Measurements from ENCODE around the gene HRH4. TPM values are rescaled to one million over a fixed set of nuclear protein-coding genes. Genes with fewer than 3 reads are reported as not detected.

Gene HRH4
- total RNA-seq, 1 donor from 2014 or later, result 0.36 TPM

DNA sequence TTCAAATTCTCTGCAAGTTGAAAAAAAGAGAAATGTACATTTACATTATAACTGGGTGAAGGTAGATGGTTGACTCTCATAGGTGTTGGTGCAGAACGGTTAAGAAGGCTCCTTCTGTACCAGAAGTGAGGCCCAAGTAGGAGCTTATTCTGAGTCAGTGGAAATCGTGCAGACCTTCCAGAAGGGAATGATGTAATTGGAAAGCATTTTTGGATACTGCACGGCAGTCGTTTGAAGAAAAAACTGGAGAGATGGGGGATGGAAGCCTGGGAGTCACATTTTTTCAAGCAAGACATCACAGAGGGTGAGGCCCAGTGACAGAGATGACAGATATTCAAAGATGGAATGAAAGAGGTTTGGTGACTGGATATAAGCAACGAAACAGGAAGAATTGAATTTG lies 39.4 kb downstream of the HRH4 start:
- DNase-seq (ENCODE audit: low spot score) (no peak), ATAC-seq (no peak)
- intact Hi-C loops (cut with DNase I), result no loop called here

DNA sequence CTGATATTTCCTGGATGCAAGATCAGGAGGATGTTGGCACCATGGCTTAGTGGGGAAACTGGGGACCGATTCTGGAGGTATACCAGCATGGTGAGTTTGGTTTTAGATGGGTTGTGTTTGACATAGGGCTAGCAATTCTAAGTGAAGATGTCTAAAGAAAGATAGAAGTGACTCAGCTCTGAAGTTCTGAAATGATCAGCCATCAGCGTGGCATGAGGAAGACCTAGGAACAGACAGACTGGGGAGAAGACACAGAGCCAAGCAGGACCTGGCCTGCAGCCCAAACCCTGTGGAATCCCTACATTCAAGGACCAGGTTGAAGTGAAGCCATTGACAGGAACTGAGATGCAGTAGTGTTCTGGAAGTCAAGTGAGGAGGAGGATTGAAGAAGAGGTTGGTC lies 39.8 kb downstream of the HRH4 start:
- intact Hi-C loops (cut with DNase I), result no loop called here
- no peak for DNase-seq (ENCODE audit: low spot score)
- ATAC-seq, result no peak

DNA sequence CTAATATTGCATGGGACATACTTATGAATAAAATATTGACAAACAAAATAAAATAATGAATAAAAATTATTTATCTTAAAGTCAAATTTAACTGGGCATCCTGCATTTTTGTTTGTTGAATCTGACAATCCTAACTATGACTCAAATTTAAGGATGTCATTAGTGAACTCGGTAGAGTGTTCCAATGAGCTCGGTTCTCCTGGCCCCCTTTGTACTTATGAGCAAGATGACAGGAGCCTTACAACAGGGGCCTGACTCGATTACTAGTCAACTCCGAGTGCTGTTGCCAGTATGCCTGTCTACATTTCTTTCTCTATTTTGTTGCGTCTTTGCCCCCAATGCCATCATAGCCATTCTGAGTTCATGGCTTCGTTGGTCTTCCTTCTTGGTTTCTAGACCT lies 40.3 kb downstream of the HRH4 start:
- ATAC-seq (no peak), DNase-seq (ENCODE audit: low spot score) (no peak)
- intact Hi-C loops (cut with DNase I), result no loop called here

DNA sequence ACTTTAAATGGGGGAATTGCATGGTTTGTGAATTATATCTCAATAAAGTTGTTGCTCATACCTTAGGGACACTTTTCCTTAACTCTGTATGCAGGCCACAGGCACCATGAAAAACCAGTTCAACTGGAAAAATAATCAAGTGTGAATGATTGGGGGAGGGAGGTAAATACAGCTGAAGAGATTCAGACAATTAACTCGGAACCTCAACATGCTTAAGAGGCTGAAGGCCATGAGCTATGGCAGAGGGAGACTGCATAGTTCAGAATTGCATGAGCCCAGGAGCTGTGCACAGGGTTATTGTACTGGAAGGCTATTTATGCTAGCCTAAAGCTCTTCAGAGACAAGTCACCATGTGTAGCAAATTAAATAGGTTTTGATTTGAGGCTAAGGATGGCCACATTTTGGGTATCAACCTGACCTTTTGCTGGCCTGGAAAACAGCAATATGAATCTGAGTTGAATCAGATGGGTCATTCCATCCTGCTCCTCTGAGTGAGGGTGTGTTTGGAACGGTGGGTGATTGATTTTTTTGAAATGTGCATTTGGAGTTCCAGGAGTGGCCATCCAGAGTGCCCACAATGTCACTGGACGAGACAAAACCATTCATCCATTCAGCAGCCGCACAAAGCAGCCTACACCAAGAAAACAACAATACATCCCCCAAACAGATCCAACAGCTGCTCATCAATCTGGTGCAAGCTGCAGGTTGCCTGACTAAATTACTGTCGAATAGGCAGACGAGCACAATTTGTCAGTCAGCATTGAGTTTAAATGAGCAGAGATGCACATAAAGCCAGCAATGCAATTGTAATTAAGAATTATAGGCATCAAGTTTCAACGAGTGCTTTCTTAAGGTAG lies 42.5 kb downstream of the HRH4 start:
- ATAC-seq, result no peak
- intact Hi-C loops (cut with DNase I), result no loop called here

DNA sequence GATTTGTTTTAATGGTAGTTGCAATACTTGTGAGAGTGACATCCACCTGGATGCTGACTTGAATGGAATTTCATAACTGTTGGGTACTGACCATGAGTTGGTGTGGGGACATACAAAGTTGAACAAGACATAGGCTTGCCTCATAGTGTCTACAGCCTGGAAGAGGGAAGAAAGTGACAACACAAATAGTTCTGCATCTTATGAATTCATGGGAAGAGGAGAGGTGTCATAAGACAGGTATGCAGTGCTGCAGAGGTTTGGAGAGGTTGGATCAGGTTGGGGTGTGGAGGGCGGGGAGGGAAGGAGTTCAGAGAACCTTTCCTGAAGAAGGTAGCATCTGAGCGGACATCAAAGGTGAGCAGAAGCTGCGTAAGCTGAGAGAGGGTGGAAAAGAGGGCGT lies 44.0 kb downstream of the HRH4 start:
- ATAC-seq, result no peak
- intact Hi-C loops (cut with DNase I), result no loop called here
- no peak for DNase-seq (ENCODE audit: low spot score)

More for the DNA sequence above, 42.5 kb downstream of the HRH4 start:
- no peak for DNase-seq (ENCODE audit: low spot score)

DNA sequence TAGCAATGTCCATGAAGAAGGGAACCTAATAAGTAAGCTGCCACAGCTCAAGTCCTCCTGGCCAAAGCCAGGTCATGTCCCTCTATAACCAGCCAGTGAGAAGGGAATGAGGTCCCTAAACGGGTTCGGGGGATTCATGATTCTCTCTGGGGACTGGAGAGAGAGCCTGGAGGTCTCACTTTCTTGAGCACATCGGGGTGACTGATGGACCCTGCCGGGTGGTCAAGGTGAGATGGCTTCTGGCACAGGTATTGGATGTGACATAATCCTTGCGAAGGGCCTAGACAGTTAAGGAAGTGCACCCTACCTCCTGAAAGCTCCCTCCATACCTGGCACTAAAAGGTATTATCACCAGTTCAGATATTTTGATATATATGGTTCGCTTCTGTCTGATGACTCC lies 45.7 kb downstream of the HRH4 start:
- intact Hi-C loops (cut with DNase I), result no loop called here
- ATAC-seq (no peak), DNase-seq (ENCODE audit: low spot score) (no peak)

DNA sequence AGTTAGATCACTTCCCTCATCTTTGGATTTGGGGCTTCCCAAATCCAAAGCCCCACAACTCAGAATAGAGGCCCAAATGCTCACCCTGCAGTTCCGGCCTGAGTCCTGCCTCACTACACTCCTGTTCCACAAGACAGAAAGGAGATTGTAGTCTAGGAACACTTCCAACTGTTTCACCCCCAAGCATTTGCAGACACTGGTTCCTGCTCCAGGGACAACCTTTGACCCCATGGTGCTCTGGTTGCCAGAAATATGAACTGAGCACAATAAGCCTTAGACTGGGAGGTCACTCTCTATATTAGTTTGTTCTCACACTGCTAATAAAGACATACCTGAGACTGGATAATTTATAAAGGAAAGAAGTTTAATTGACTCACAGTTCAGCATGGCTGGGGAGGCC lies 49.0 kb downstream of the HRH4 start:
- ATAC-seq (no peak), DNase-seq (ENCODE audit: low spot score) (no peak)
- intact Hi-C loops (cut with DNase I), result no loop called here

DNA sequence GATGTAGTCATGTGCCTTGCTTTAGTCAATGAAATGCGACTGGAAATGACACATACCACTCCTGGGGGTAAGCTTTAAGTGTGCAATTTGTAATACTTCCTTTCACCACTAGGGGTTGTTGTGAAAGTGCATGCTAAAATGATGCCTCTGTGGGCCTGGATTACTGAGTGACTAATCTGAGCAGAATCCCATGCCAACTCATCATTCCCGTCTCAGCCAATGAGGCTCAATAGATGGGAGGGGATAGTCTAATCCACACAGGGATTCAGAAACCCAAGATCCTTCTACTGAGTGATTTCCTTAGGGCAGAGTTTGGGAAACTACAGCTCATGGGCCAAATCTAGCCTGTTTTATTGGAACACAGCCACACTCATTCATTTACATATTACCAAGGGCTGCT lies 54.0 kb downstream of the HRH4 start:
- intact Hi-C loops (cut with DNase I), result no loop called here
- no peak for ATAC-seq

DNA sequence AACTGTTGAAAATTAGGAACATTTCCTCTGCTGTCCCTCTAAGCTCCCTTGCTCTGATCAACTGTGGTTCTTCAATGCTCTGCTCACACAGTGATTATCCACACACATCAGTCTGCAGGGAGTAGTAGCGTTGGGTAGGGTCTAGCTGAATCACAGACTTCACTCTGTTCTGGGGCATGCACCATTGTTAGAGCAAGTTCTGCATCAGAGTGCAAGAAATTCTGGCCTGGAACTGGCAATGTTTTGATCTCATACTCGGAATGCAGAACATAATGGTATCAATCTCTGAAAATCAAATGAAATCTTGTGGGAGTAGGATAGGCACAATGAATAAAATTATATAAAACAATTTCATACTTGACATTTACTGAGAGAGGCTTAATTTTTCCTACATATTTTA lies 55.3 kb downstream of the HRH4 start:
- ATAC-seq, result no peak
- intact Hi-C loops (cut with DNase I), result no loop called here
- DNase-seq (ENCODE audit: low spot score), result no peak

More for the DNA sequence above, 54.0 kb downstream of the HRH4 start:
- no peak for DNase-seq (ENCODE audit: low spot score)

DNA sequence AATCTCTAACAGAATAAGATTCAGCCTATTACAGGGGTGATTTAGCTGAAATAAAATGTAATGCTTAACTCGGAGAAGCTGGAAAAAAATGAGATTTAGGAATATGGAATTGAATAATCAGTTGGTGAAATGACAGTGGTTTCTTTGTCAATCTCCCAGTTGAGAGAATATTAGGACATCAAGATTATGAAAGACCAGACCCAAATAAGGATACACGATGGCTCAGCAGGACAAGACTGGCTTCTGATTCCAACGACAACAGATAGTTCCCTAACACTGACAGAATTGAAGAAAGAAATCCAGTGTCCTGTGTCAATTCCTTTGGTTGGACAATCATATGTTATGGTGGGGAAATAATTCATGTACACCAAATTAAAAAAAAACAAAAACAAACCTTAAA lies 55.8 kb downstream of the HRH4 start:
- intact Hi-C loops (cut with DNase I), result no loop called here
- DNase-seq (ENCODE audit: low spot score) (no peak), ATAC-seq (no peak)

DNA sequence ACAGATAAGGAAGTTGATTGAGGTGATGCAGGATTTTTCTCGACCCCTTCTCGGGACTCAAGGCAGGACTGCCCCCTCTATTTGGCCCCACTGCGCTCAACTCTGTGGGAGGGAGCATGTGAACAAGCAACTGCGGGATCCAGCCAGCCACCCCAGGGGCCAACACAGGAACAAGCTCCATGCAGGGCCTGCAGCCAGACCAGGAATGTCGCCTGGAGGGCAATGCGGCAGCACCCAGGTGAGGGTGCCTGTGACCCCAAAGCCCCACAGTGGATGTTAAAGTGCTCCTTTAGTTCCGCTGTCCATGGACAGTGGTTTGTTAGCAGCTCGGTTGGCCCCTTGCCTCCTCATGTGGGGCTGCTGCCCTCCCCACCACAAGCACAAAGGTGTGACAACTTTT lies 57.1 kb downstream of the HRH4 start:
- no peak for DNase-seq (ENCODE audit: low spot score)
- intact Hi-C loops (cut with DNase I), result no loop called here
- no peak for ATAC-seq

DNA sequence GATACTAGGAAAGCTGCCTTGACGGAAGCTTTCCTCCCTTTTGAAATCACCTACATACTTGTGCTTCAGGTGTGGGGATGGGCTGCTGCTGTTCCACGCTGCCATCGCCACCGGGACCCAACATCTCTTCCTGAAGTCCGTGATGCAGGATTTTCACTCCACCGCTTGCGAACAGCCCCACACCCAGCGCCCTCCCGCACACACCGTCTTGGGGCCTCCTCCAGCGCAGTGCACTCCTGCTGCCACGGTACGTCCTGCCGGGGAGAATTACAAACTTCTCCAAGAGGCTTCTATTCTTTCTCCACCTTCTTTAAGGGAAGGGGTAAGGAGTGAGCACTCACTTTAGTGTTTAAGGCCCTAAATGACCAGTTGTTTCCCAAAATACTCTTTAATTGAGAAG lies 58.2 kb downstream of the HRH4 start:
- ATAC-seq (no peak), DNase-seq (ENCODE audit: low spot score) (no peak)
- intact Hi-C loops (cut with DNase I), result no loop called here

Other genes with a start within 250 kb of the HRH4 start
- 117 TPM for gene OSBPL1A, start 62.8 kb upstream of the HRH4 start, total RNA-seq
- 39.1 TPM for gene IMPACT, start 34.0 kb upstream of the HRH4 start, total RNA-seq

Measured in sciatic nerve (tissue), 2 donors.